GM12878 (cell line): ENCODE data around the gene CPNE5. TPM values are rescaled to one million over a fixed set of nuclear protein-coding genes. Genes with fewer than 3 reads are reported as not detected.
A peak's percentile ranks its signal among the peaks of the same experiment; 100 is the strongest.

Source experiments
- ATAC-seq: fragments of 200-7000 bp; cut with Tn5 transposase; 3 replicates; pipeline ENCODE4 v1.9.1; 2020; ENCODE audit warnings: mild to moderate bottlenecking, moderate library complexity
- BruUV-seq: library from RNA; stranded (reverse); fragments of 400-500 nt; replicated peaks from 2 replicates; lab custom pipeline; 2021; lab: Mats Ljungman, UMichigan
- CTCF ChIA-PET: fragments of 300-600 bp; sonication (Branson Sonifier 250); formaldehyde crosslinking; extraction: SDS; loops from one replicate; lab custom pipeline; 2021; ENCODE audit warnings: inconsistent platforms; lab: Yijun Ruan, JAX
- POLR2A ChIA-PET: fragments of 350-600 bp; formaldehyde crosslinking; extraction: SDS; loops from one replicate; lab custom pipeline; 2021; ENCODE audit warnings: inconsistent platforms; lab: Charles Lee
- RAD21 ChIA-PET: fragments of 300-600 bp; sonication (Branson Sonifier 250); formaldehyde crosslinking; loops from one replicate; lab custom pipeline; 2023; ENCODE audit warnings: antibody characterized with exemption; ENCODE audit not compliant: unreplicated experiment; lab: Charles Lee
- SMC1A ChIA-PET: fragments of 300-600 bp; sonication (Branson Sonifier 250); formaldehyde crosslinking; loops from one replicate; lab custom pipeline; 2023; ENCODE audit not compliant: unreplicated experiment, uncharacterized antibody; lab: Charles Lee
- DNase-seq: peaks from one replicate; pipeline ENCODE4 v3.0.0-alpha.2; 2011; ENCODE audit warnings: low read depth, low spot score
- FAIRE-seq: peaks from 3 replicates; lab custom pipeline; 2011; peaks lifted over from hg19 to GRCh38; lab: Jason Lieb, UNC
- H2AFZ ChIP-seq: 2 replicates; pipeline ENCODE4 v1.6.0; 2011; ENCODE audit warnings: low read depth, low read length, control low read depth; ENCODE audit not compliant: control insufficient read depth
- H3K27ac ChIP-seq: 2 replicates; pipeline ENCODE4 v1.5.1; 2011; ENCODE audit warnings: control low read depth; ENCODE audit not compliant: control insufficient read depth, insufficient read depth
- H3K27me3 ChIP-seq, 2 experiments: replicated peaks in 1 of 2; 2 replicates each; pipeline versions ENCODE4 v1.6.0 to v1.6.1; 2011; ENCODE audit warnings: low read length in 1 of 2; ENCODE audit not compliant: control insufficient read depth in 2 of 2, insufficient read depth in 2 of 2
- H3K36me3 ChIP-seq, 2 experiments: 2 replicates each; pipeline ENCODE4 v1.5.1; 2011; ENCODE audit warnings: low read length in 1 of 2; ENCODE audit not compliant: control insufficient read depth in 2 of 2, insufficient read depth in 2 of 2
- H3K4me1 ChIP-seq: 2 replicates; pipeline ENCODE4 v1.6.1; 2011; ENCODE audit warnings: mild to moderate bottlenecking, low read length, moderate library complexity, mixed read lengths; ENCODE audit not compliant: control insufficient read depth, insufficient read depth
- H3K4me2 ChIP-seq: 2 replicates; pipeline ENCODE4 v1.6.0; 2011; ENCODE audit warnings: control low read depth; ENCODE audit not compliant: control insufficient read depth, insufficient read depth
- H3K4me3 ChIP-seq: fragments of 200-600 bp; sonication (generic); 2 replicates; pipeline ENCODE4 v1.5.1; 2016
- H3K79me2 ChIP-seq: 2 replicates; pipeline ENCODE4 v1.6.0; 2011; ENCODE audit warnings: low read length; ENCODE audit not compliant: control insufficient read depth, insufficient read depth
- H3K9ac ChIP-seq: 2 replicates; pipeline ENCODE4 v1.8.0; 2011; ENCODE audit warnings: low read length, control low read depth, mixed read lengths; ENCODE audit not compliant: control insufficient read depth, insufficient read depth
- H3K9me3 ChIP-seq: replicated peaks from 3 replicates; pipeline ENCODE4 v1.5.1; 2011; ENCODE audit warnings: mild to moderate bottlenecking, low read length; ENCODE audit not compliant: control insufficient read depth, insufficient read depth
- H4K20me1 ChIP-seq: 2 replicates; pipeline ENCODE4 v1.6.0; 2011; ENCODE audit not compliant: control insufficient read depth, insufficient read depth
- E4F1 ChIP-seq: fragments of 450-650 bp; IDR thresholded peaks from 2 replicates; pipeline ENCODE4 v1.6.1; 2018; ENCODE audit warnings: borderline replicate concordance, mild to moderate bottlenecking; ENCODE audit not compliant: partially characterized antibody
- FOS ChIP-seq: IDR thresholded peaks from 3 replicates; pipeline ENCODE4 v1.6.1; 2011; ENCODE audit warnings: borderline replicate concordance; ENCODE audit not compliant: insufficient read length; ENCODE audit errors: extremely low read depth
- IKZF1 ChIP-seq: fragments of 450-650 bp; conservative IDR thresholded peaks from 2 replicates; pipeline ENCODE4 v1.6.1; 2017; ENCODE audit warnings: antibody characterized with exemption, mild to moderate bottlenecking
- JUNB ChIP-seq: IDR thresholded peaks from 2 replicates; pipeline ENCODE4 v1.6.1; 2016; ENCODE audit warnings: antibody characterized with exemption, mild to moderate bottlenecking
- POU2F2 ChIP-seq: IDR thresholded peaks from 3 replicates; pipeline ENCODE4 v1.6.1; 2011; ENCODE audit warnings: low read depth, mild to moderate bottlenecking, low read length, borderline replicate concordance
- RUNX3 ChIP-seq: IDR thresholded peaks from 2 replicates; pipeline ENCODE4 v1.6.1; 2012; ENCODE audit warnings: low read length, inconsistent platforms
- SREBF1 ChIP-seq: IDR thresholded peaks from 2 replicates; pipeline ENCODE4 v1.6.1; 2012; ENCODE audit warnings: mild to moderate bottlenecking, low read length
- TCF12 ChIP-seq: IDR thresholded peaks from 2 replicates; pipeline ENCODE4 v1.6.1; 2011; ENCODE audit warnings: low read depth, mild to moderate bottlenecking, low read length
- YY1 ChIP-seq: IDR thresholded peaks from 2 replicates; pipeline ENCODE4 v1.6.1; 2011; ENCODE audit warnings: low read depth, mild to moderate bottlenecking, low read length
- ZBTB40 ChIP-seq: fragments of 450-650 bp; IDR thresholded peaks from 2 replicates; pipeline ENCODE4 v1.6.1; 2016; ENCODE audit warnings: mild to moderate bottlenecking, moderate library complexity, borderline replicate concordance
- ZNF217 ChIP-seq: fragments of 450-650 bp; IDR thresholded peaks from 2 replicates; pipeline ENCODE4 v1.6.1; 2017; ENCODE audit warnings: antibody characterized with exemption, mild to moderate bottlenecking
- WGBS: methylation state at CpG from one replicate; pipeline ENCODE4 v1.1.6; 2016; ENCODE audit warnings: low lambda C conversion rate; ENCODE audit not compliant: insufficient replicate concordance, insufficient coverage; ENCODE audit errors: missing lambda C conversion rate; 5-methylcytosine and 5-hydroxymethylcytosine counted together
- in situ Hi-C: fragments of 300-500 bp; cut with MboI; formaldehyde crosslinking; loops from 9 replicates; pipeline ENCODE4 v1.14.3; 2018; ENCODE audit warnings: mixed read lengths
- intact Hi-C: fragments of 100-400 bp; cut with micrococcal nuclease; formaldehyde crosslinking; loops from one replicate; pipeline ENCODE4 v1.14.2; 2022; ENCODE audit not compliant: unreplicated experiment
- polyA plus RNA-seq, 11 experiments: library from polyadenylated mRNA; depleted of rRNA in 4 of 11; unstranded in 6 of 11; stranded (reverse) in 5 of 11; fragments of >200 nt; fragmentation: Nextera tagmentation in 4 of 11; fragmentation: Illumina TruSeq in 1 of 11; extraction: Ambion mirVana in 4 of 11; extraction: Trizol in 1 of 11; gene quantifications; 1 replicate in 1 of 11; 2 replicates in 10 of 11; pipeline versions ENCODE4 v1.2.1 to v1.2.3, GENCODE V29; 2011 to 2016; ENCODE audit warnings: inconsistent platforms in 2 of 11, missing spikeins in 2 of 11, low read depth in 1 of 11
- total RNA-seq, 4 experiments: library from RNA; depleted of rRNA in 3 of 4; stranded (reverse); fragments of >200 nt in 3 of 4; fragmentation: Illumina TruSeq in 1 of 4; extraction: Trizol in 1 of 4; gene quantifications; 2 replicates each; pipeline versions ENCODE4 v1.2.1 to v1.2.3, GENCODE V29; 2013 to 2021

CPNE5 gene
- total and polyA plus RNA-seq, 10 of the 15 experiments (the other 5 are each of a cell fraction or from before 2014, with no cell fraction given), result 2.4 to 39.1 (median 18.2) TPM

DNA sequence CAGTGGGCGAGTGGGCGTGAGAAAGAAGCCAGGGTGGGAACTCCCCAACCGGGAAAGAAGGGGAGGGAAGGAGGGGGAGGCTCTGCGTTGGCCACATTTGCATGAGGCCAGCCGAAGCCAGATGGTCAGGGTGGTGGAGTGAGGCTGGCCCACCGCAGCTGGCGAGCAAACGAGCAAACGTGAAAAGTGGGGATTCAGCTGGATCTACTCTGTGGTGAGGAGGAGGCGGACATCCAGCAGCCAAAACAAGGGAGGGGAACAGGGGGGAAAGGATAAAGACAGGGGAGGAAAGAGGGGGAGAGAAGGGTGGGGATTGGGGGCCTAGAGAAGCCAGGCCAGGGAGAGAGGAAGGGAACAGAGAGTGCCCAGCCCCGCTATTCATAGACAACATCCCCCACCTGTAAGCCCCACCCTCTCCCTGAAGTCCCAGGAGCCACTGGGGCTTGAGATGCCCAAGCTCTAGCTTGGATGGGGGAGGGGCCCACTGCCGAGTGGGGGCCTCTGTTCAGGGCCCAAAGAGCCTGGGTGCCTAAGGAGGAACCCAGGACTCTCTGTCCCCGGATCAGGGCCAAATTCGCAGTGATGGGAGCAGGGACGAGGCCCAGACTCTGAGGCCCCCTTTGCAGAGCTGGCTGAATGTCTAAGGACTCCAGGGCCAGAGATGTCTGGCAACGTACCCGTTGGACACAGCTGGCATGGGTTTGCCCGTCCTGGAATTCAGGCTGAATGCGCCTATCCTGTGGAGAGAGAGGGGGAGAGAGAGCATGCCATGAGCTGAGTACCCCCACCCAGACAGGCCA is 45.1 kb downstream of the CPNE5 start:
- ATAC-seq (peak; percentile 53), FAIRE-seq (no peak), DNase-seq (no peak)
- in situ Hi-C loops (no loop called here), intact Hi-C loops (no loop called here)
- peaks cover 2 to 8% of the 10 kb centered on the region in 2 experiments; a peak in 2 of 4 replicates for H3K27me3 ChIP-seq
- no peak overlapping the region for H3K4me3 ChIP-seq
- no peaks in the 10 kb centered on the region for H3K4me1 ChIP-seq
- POLR2A ChIA-PET, result no interaction called here
- CTCF ChIA-PET, result interaction anchor here (1.4 to 2.2 kb wide), 2 partner anchors 9 to 12 kb away, joined by 6 to 10 read pairs; no protein-coding TSS in a partner anchor
- SMC1A ChIA-PET, result interaction anchor here (1.0 kb wide), 1 partner anchor 91 kb away, joined by 3 read pairs; no protein-coding TSS in a partner anchor
- H3K9ac ChIP-seq, result no peak overlapping the region
- no peak overlapping the region for H2AFZ ChIP-seq
- TF ChIP-seq IKZF1 (peak; percentile 20; the same call in 1 of the 2 replicates), ZNF217 (no peak), SREBF1 (no peak), POU2F2 (peak; percentile 19; the same call in 1 of the 3 replicates), JUNB (no peak), FOS (no peak), ZBTB40 (no peak), E4F1 (no peak), TCF12 (no peak), RUNX3 (0 out of 2 replicates have a peak, but pooled peaks have one; percentile 3), YY1 (no peak)
- H3K4me2 ChIP-seq, result no peak overlapping the region
- no peak overlapping the region for H3K27ac ChIP-seq
- no peaks in the 10 kb centered on the region for H4K20me1 ChIP-seq
- 26% methylated on average over 19 of the region's 19 CpGs for WGBS
- no peaks in the 10 kb centered on the region for H3K36me3 ChIP-seq
- BruUV-seq, result no TSS peak
- no peaks in the 10 kb centered on the region for H3K79me2 ChIP-seq
- H3K9me3 ChIP-seq, result no peaks in the 10 kb centered on the region
- RAD21 ChIA-PET, result no interaction called here
